ENCODE data around the gene ZDHHC11.
"Not testable (repeated sequence)": the region's sequence is repeated elsewhere in the genome, so short reads cannot be mapped to it uniquely, and the experiment has no call there.

- not testable (repeated sequence) for TF ChIP-seq CTCF, POLR2A (IDR thresholded peaks at IDR 0.05)
These were observed 72.4 kb downstream of the ZDHHC11 start for GRCh38 chr5:778421-778820.
